ENCODE results near the gene SLC39A3. TPM values are rescaled to one million over a fixed set of nuclear protein-coding genes. Genes with fewer than 3 reads are reported as not detected.

The SLC39A3 gene
- total RNA-seq, 1 donor from 2014 or later = 26.7 TPM

DNA sequence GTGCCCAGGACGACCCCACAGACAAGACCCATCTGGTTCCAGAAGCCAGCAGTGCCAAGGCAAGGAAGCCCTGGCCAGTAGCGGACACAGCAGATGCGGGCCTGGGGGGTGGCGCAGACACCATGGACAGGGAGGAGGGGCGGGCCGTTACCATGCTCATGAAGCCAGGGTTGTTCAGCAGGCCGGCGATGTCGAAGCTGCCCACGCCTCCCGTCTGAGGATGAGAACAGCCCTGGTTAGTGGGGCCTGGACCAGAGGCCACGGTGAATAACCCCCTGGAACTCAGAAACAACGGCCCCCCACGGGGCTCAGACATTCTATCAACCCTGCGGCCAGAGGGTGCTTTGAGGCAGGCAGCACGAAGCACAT is 21.5 kb upstream of the SLC39A3 start:
- intact Hi-C loops (cut with DNase I) = loop anchor here (10.0 kb wide), 1 partner anchor 116 kb away; no protein-coding TSS in a partner anchor
- Histone ChIP-seq H3K4me3 (no peak overlapping the region), H3K27me3 (no peaks in the 10 kb centered on the region), H3K4me1 (no peaks in the 10 kb centered on the region), H3K27ac (no peak overlapping the region), H3K36me3 (peaks cover 81% of the 10 kb centered on the region), H3K9me3 (no peaks in the 10 kb centered on the region)
- no peak for ATAC-seq
- TF ChIP-seq, protein P1, sequence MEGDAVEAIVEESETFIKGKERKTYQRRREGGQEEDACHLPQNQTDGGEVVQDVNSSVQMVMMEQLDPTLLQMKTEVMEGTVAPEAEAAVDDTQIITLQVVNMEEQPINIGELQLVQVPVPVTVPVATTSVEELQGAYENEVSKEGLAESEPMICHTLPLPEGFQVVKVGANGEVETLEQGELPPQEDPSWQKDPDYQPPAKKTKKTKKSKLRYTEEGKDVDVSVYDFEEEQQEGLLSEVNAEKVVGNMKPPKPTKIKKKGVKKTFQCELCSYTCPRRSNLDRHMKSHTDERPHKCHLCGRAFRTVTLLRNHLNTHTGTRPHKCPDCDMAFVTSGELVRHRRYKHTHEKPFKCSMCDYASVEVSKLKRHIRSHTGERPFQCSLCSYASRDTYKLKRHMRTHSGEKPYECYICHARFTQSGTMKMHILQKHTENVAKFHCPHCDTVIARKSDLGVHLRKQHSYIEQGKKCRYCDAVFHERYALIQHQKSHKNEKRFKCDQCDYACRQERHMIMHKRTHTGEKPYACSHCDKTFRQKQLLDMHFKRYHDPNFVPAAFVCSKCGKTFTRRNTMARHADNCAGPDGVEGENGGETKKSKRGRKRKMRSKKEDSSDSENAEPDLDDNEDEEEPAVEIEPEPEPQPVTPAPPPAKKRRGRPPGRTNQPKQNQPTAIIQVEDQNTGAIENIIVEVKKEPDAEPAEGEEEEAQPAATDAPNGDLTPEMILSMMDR (IDR thresholded peaks at IDR 0.05) = no peak
- no peak for DNase-seq

DNA sequence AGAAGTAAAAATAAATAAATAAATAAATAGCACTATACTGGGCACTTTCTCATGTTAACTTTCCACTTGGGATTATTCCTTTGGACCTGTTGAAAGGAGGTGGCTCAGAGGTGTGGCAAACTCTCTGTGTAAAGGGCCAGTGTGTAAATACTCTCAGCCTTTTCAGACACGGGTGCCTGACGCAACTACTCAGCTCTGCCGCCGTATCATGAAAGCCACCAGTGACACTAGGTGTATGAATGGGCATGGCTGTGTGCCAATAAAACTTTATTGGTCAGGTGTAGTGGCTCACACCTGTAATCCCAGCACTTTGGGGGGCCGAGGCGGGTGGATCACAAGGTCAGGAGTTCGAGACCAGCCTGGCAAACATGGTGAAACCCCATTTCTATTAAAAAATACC is 20.1 kb upstream of the SLC39A3 start:
- intact Hi-C loops (cut with DNase I) = loop anchor here (10.0 kb wide), 1 partner anchor 115 kb away; no protein-coding TSS in a partner anchor
- peak; percentile 47 for ATAC-seq
- Histone ChIP-seq H3K4me3 (no peak overlapping the region), H3K36me3 (peaks cover 80% of the 10 kb centered on the region), H3K27me3 (no peaks in the 10 kb centered on the region), H3K27ac (no peak overlapping the region), H3K9me3 (no peaks in the 10 kb centered on the region), H3K4me1 (no peaks in the 10 kb centered on the region)
- no peak for DNase-seq
- TF ChIP-seq, protein P1 (IDR thresholded peaks at IDR 0.05) = no peak

DNA sequence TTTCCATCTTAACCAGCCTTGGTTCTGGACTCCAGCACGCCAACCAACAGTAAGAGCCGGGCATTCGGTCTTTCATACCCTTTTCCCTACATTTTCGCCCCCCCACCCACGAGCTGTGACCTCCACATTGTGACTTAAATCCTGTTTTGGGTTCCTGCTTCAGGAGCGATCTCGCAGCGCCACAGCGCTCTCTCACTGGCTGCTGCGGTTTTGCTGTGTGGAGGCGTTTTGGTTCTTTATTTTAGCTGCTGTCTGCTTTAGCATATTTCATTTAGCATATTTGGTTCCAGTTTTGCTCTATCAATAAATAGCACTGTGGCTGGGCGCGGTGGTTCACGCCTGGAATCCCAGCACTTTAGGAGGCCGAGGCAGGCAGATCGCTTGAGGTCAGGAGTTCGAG is 19.5 kb upstream of the SLC39A3 start:
- no peaks in the 10 kb centered on the region for H3K4me1 ChIP-seq
- TF ChIP-seq, protein P1 (IDR thresholded peaks at IDR 0.05) = no peak
- no peak for ATAC-seq
- intact Hi-C loops (cut with DNase I) = no loop called here
- DNase-seq = no peak
- H3K4me3 ChIP-seq = no peak overlapping the region
- no peak overlapping the region for H3K27ac ChIP-seq
- H3K27me3 ChIP-seq = no peaks in the 10 kb centered on the region
- no peaks in the 10 kb centered on the region for H3K9me3 ChIP-seq
- H3K36me3 ChIP-seq = peaks cover 80% of the 10 kb centered on the region

DNA sequence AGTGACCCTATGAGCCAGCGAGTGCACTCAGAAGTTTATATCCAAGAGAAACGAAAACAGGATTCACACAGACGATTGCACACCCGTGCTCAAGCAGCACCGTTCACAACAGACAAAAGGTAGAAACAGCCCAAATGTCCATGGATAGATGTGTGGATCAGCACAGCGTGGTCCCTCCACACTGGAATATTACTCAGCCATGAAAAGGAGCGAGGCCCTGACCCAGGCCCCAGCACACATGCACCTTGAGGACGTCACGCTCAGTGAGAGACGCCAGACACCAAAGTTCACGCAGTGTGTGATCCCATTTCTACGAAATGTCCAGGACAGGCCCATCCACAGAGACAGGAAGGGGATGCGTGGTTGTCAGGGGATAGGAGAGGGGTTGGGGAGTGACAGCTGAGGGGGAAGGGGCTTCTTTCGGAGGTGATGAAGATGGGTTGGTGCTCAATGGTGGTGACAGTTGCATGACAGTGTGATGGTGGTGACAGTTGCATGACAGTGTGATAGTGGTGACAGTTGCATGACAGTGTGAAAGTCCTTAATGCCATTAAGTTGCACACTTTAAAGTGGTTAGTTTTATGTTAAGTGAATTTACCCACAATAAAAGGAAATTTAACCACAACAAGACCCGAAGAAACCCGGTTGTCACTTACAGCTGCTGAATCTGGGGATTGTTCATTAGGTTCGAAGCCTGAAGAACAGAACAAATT is 18.9 kb upstream of the SLC39A3 start:
- Histone ChIP-seq H3K27me3 (no peaks in the 10 kb centered on the region), H3K4me3 (no peak overlapping the region), H3K27ac (no peak overlapping the region), H3K4me1 (no peaks in the 10 kb centered on the region), H3K9me3 (no peaks in the 10 kb centered on the region), H3K36me3 (peaks cover 79% of the 10 kb centered on the region)
- ATAC-seq (no peak), DNase-seq (no peak)
- intact Hi-C loops (cut with DNase I) = no loop called here
- TF ChIP-seq, protein P1 (IDR thresholded peaks at IDR 0.05) = no peak

DNA sequence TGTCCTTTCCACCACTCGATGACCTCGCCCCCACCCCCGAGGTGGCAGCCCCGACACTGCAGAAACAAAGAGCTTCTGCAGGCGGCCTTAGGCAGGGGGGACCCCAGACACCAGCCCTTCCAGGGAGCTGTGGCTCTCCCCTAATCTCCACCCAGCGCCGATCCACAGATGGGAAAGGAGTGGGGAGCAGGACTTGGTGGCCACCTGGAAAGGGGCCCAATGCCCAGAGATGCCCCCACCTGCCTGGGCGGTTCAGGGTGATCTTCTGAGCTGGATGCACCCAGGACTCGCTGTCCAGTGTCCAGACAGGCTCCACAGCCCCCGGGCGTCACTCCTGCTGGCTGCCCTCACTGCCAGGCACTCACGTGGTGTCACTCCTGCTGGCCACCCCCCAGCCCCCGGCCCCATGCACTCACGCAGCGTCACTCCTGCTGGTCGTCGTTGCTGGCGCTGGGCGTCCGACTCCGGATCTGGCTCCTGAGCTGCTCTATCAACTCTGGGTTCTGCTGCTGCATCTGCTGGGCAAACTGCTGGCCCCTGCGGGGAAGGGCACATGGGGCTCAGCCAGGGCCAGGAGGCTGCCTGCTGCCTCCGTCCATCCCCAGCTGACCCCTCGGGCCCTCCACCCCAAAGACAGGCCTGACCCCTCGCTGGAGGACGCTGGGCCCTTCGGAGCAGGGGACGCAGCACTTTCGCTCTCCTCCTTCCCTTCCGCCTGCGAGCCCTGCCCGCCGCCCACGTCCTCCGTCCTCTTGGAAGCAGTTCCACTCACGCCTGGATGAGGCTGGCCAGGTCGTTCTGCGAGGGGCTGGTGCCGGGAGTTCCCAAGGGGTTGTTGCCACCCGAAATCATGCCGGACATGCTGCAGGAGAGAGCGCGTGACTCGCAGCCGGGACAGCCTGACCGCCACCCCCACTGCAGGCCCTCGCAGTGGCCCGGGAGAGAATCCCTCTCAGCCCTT is 17.4 kb upstream of the SLC39A3 start:
- Histone ChIP-seq H3K9me3 (no peaks in the 10 kb centered on the region), H3K4me3 (no peak overlapping the region), H3K4me1 (no peaks in the 10 kb centered on the region), H3K36me3 (peaks cover 64% of the 10 kb centered on the region), H3K27me3 (no peaks in the 10 kb centered on the region), H3K27ac (no peak overlapping the region)
- peak; percentile 60 for DNase-seq
- TF ChIP-seq, protein P1 (IDR thresholded peaks at IDR 0.05) = no peak
- intact Hi-C loops (cut with DNase I) = no loop called here
- ATAC-seq = no peak

All from upper lobe of right lung (tissue), 1 donor.